HUES48 (cell line): ENCODE data around the gene SHKBP1.
"Not testable (repeated sequence)": the region's sequence is repeated elsewhere in the genome, so short reads cannot be mapped to it uniquely, and the experiment has no call there.

Experiments used
- H3K27ac ChIP-seq: one replicate; pipeline ENCODE4 v1.7.0; 2013; ENCODE audit warnings: low read depth, low read length, inconsistent platforms
- H3K27me3 ChIP-seq: 2 replicates; pipeline ENCODE4 v1.6.1; 2013; ENCODE audit warnings: mild to moderate bottlenecking, low read length; ENCODE audit not compliant: control insufficient read depth, insufficient read depth
- H3K36me3 ChIP-seq: 2 replicates; pipeline ENCODE4 v1.6.1; 2013; ENCODE audit warnings: low read length; ENCODE audit not compliant: control insufficient read depth, insufficient read depth
- H3K4me1 ChIP-seq: 2 replicates; pipeline ENCODE4 v1.6.1; 2013; ENCODE audit warnings: mild to moderate bottlenecking, low read length; ENCODE audit not compliant: control insufficient read depth, insufficient read depth
- H3K4me3 ChIP-seq: 2 replicates; pipeline ENCODE4 v1.5.1; 2013; ENCODE audit warnings: mild to moderate bottlenecking, low read depth, low read length
- H3K9ac ChIP-seq: 2 replicates; pipeline ENCODE4 v1.6.1; 2013; ENCODE audit warnings: mild to moderate bottlenecking, low read depth, low read length, moderate library complexity
- H3K9me3 ChIP-seq: 2 replicates; pipeline ENCODE4 v1.6.1; 2013; ENCODE audit warnings: low read length; ENCODE audit not compliant: control insufficient read depth, insufficient read depth

SHKBP1 gene

GRCh38 chr19:40543029-40543597 lies 33.6 kb upstream of the SHKBP1 start:
- Histone ChIP-seq H3K27ac (no peak overlapping the region), H3K4me1 (no peaks in the 10 kb centered on the region), H3K36me3 (no peaks in the 10 kb centered on the region), H3K9ac (no peak overlapping the region), H3K27me3 (peaks cover 6% of the 10 kb centered on the region), H3K4me3 (no peak overlapping the region), H3K9me3 (no peaks in the 10 kb centered on the region)

- H3K4me3 ChIP-seq, H3K4me1 ChIP-seq, H3K9ac ChIP-seq, H3K27ac ChIP-seq, H3K36me3 ChIP-seq, H3K9me3 ChIP-seq: not testable (repeated sequence)
- peaks cover 24% of the 10 kb centered on the region for H3K27me3 ChIP-seq
These were observed 30.4 kb upstream of the SHKBP1 start for GRCh38 chr19:40546153-40546841.

- H3K27ac ChIP-seq, H3K36me3 ChIP-seq, H3K4me1 ChIP-seq, H3K9ac ChIP-seq, H3K9me3 ChIP-seq, H3K4me3 ChIP-seq: not testable (repeated sequence)
- H3K27me3 ChIP-seq = peaks cover 24% of the 10 kb centered on the region
These were observed 29.5 kb upstream of the SHKBP1 start for GRCh38 chr19:40547190-40547589.

- Histone ChIP-seq H3K27ac (no peak overlapping the region), H3K9ac (no peak overlapping the region), H3K27me3 (peaks cover 29% of the 10 kb centered on the region), H3K4me3 (no peak overlapping the region), H3K9me3 (no peaks in the 10 kb centered on the region), H3K36me3 (no peaks in the 10 kb centered on the region), H3K4me1 (no peaks in the 10 kb centered on the region)
These were observed 28.8 kb upstream of the SHKBP1 start for GRCh38 chr19:40547836-40548235.

- peak overlapping the region; percentile 59 for H3K4me3 ChIP-seq
- H3K9me3 ChIP-seq = no peaks in the 10 kb centered on the region
- H3K36me3 ChIP-seq = no peaks in the 10 kb centered on the region
- H3K4me1 ChIP-seq = 0 out of 2 replicates have a peak, but pooled peaks cover 3% of the 10 kb centered on the region
- H3K27ac ChIP-seq = no peak overlapping the region
- H3K9ac ChIP-seq = no peak overlapping the region
- H3K27me3 ChIP-seq = peaks cover 42% of the 10 kb centered on the region
These were observed 27.5 kb upstream of the SHKBP1 start for GRCh38 chr19:40549007-40549708.

GRCh38 chr19:40550951-40551350 lies 25.7 kb upstream of the SHKBP1 start:
- Histone ChIP-seq H3K4me3 (no peak overlapping the region), H3K27ac (no peak overlapping the region), H3K9me3 (no peaks in the 10 kb centered on the region), H3K27me3 (peaks cover 59% of the 10 kb centered on the region), H3K9ac (no peak overlapping the region), H3K4me1 (peaks cover 7% of the 10 kb centered on the region; the same call in 1 of the 2 replicates), H3K36me3 (no peaks in the 10 kb centered on the region)

GRCh38 chr19:40552848-40553247 lies 23.8 kb upstream of the SHKBP1 start:
- Histone ChIP-seq H3K36me3 (no peaks in the 10 kb centered on the region), H3K27me3 (peaks cover 64% of the 10 kb centered on the region), H3K9me3 (no peaks in the 10 kb centered on the region), H3K4me1 (peaks cover 7% of the 10 kb centered on the region; the same call in 1 of the 2 replicates), H3K9ac (no peak overlapping the region), H3K27ac (no peak overlapping the region), H3K4me3 (no peak overlapping the region)

GRCh38 chr19:40553885-40554857 lies 22.5 kb upstream of the SHKBP1 start:
- Histone ChIP-seq H3K27ac (no peak overlapping the region), H3K4me3 (peak overlapping the region; percentile 32; the same call in 1 of the 2 replicates), H3K9me3 (no peaks in the 10 kb centered on the region), H3K9ac (no peak overlapping the region), H3K27me3 (peaks cover 51% of the 10 kb centered on the region), H3K4me1 (peaks cover 7% of the 10 kb centered on the region; the same call in 1 of the 2 replicates), H3K36me3 (no peaks in the 10 kb centered on the region)

GRCh38 chr19:40555978-40556689 lies 20.5 kb upstream of the SHKBP1 start:
- H3K4me3 ChIP-seq = no peak overlapping the region
- H3K9ac ChIP-seq = no peak overlapping the region
- H3K9me3 ChIP-seq = no peaks in the 10 kb centered on the region
- H3K4me1 ChIP-seq = peaks cover 7% of the 10 kb centered on the region; the same call in 1 of the 2 replicates
- no peak overlapping the region for H3K27ac ChIP-seq
- peaks cover 43% of the 10 kb centered on the region for H3K27me3 ChIP-seq
- no peaks in the 10 kb centered on the region for H3K36me3 ChIP-seq

GRCh38 chr19:40556953-40557530 lies 19.6 kb upstream of the SHKBP1 start:
- Histone ChIP-seq H3K4me1 (peaks cover 7% of the 10 kb centered on the region; the same call in 1 of the 2 replicates), H3K27me3 (peaks cover 43% of the 10 kb centered on the region), H3K9me3 (no peaks in the 10 kb centered on the region), H3K9ac (no peak overlapping the region), H3K27ac (no peak overlapping the region), H3K36me3 (no peaks in the 10 kb centered on the region), H3K4me3 (no peak overlapping the region)
